Fibroblast of lung (primary cell): ENCODE results near the gene CNOT1. TPM values are rescaled to one million over a fixed set of nuclear protein-coding genes. Genes with fewer than 3 reads are reported as not detected.

Source experiments
- DNase-seq, 2 donors: peaks; one replicate each; pipeline versions ENCODE4 v3.0.0 to v3.0.0-alpha.2; 2010; ENCODE audit warnings: low read depth in 2 of 2
- H2AFZ ChIP-seq: 2 replicates; pipeline ENCODE4 v1.5.1; 2012; ENCODE audit warnings: low read length, control low read depth, inconsistent platforms
- H3K27ac ChIP-seq: 2 replicates; pipeline ENCODE4 v1.5.1; 2011; ENCODE audit warnings: low read length, control low read depth; ENCODE audit not compliant: insufficient read depth
- H3K27me3 ChIP-seq: 2 replicates; pipeline ENCODE4 v1.5.1; 2011; ENCODE audit warnings: mild to moderate bottlenecking, low read length; ENCODE audit not compliant: control insufficient read depth, insufficient read depth
- H3K36me3 ChIP-seq: 2 replicates; pipeline ENCODE4 v1.5.1; 2011; ENCODE audit warnings: low read length; ENCODE audit not compliant: control insufficient read depth, insufficient read depth
- H3K4me1 ChIP-seq: 2 replicates; pipeline ENCODE4 v1.5.1; 2011; ENCODE audit warnings: low read length; ENCODE audit not compliant: control insufficient read depth, insufficient read depth; ENCODE audit errors: extremely low read depth
- H3K4me2 ChIP-seq: 2 replicates; pipeline ENCODE4 v1.5.1; 2011; ENCODE audit warnings: low read length, control low read depth; ENCODE audit not compliant: insufficient read depth; ENCODE audit errors: extremely low read depth
- H3K4me3 ChIP-seq, 4 experiments: fragments of 200-600 bp in 1 of 4; sonication (generic) in 1 of 4; replicated peaks in 1 of 4; 2 replicates each; pipeline ENCODE4 v1.5.1; 2011 to 2016; ENCODE audit warnings: low read length in 4 of 4, low read depth in 3 of 4, mild to moderate bottlenecking in 3 of 4, control low read depth in 2 of 4, inconsistent platforms in 1 of 4, mixed read lengths in 1 of 4; ENCODE audit not compliant: insufficient read depth in 1 of 4; ENCODE audit errors: control extremely low read depth in 1 of 4
- H3K79me2 ChIP-seq: 2 replicates; pipeline ENCODE4 v1.5.1; 2012; ENCODE audit warnings: mild to moderate bottlenecking, low read length, inconsistent platforms; ENCODE audit not compliant: control insufficient read depth, insufficient read depth
- H3K9ac ChIP-seq: 2 replicates; pipeline ENCODE4 v1.5.1; 2011; ENCODE audit warnings: mild to moderate bottlenecking, low read length, control low read depth; ENCODE audit not compliant: insufficient read depth
- H3K9me3 ChIP-seq: 2 replicates; pipeline ENCODE4 v1.5.1; 2012; ENCODE audit warnings: low read depth, low read length; ENCODE audit not compliant: control insufficient read depth, insufficient read depth
- H4K20me1 ChIP-seq: 2 replicates; pipeline ENCODE4 v1.5.1; 2011; ENCODE audit warnings: low read length; ENCODE audit not compliant: control insufficient read depth, insufficient read depth; ENCODE audit errors: extremely low read depth
- CTCF ChIP-seq, 2 donors: IDR thresholded peaks in 1 of 2; conservative IDR thresholded peaks in 1 of 2; 1 replicate in 1 of 2; 2 replicates in 1 of 2; pipeline ENCODE4 v1.5.1; 2011 to 2012; ENCODE audit warnings: low read length in 2 of 2, control low read depth in 1 of 2, inconsistent platforms in 1 of 2, low read depth in 1 of 2, mild to moderate bottlenecking in 1 of 2
- EZH2 ChIP-seq: IDR thresholded peaks from 2 replicates; pipeline ENCODE4 v1.5.1; 2012; ENCODE audit warnings: low read length, control low read depth, mild to moderate bottlenecking; ENCODE audit errors: missing control alignments
- polyA plus RNA-seq, 2 donors: library from polyadenylated mRNA; depleted of rRNA in 1 of 2; stranded (reverse) in 1 of 2; unstranded in 1 of 2; fragments of >200 nt; gene quantifications; 2 replicates each; pipeline ENCODE4 v1.2.1, GENCODE V29; 2011 to 2012; ENCODE audit warnings: missing spikeins in 1 of 2
- total RNA-seq: library from RNA; depleted of rRNA; stranded (reverse); fragments of >200 nt; gene quantifications from 2 replicates; pipeline ENCODE4 v1.2.1, GENCODE V29; 2014

Gene CNOT1
- total and polyA plus RNA-seq, 2 donors (not counting 1 experiment from before 2014, with no cell fraction given) = 59.0 to 162 TPM

- DNase-seq = peak in 1 of 2 donors; percentile 44
- no peak overlapping the region for H2AFZ ChIP-seq
- no peak overlapping the region for H3K4me3 ChIP-seq
- H3K79me2 ChIP-seq = no peaks in the 10 kb centered on the region
- no peak overlapping the region for H3K9ac ChIP-seq
- TF ChIP-seq EZH2 = no peak
- no peak for TF ChIP-seq CTCF (conservative IDR thresholded peaks at IDR 0.05 in 1 of 2, IDR thresholded peaks at IDR 0.05 in 1 of 2; ENCODE audit: low read depth in 1 of 2, low read length in 2 of 2)
- H3K36me3 ChIP-seq = peaks cover 2% of the 10 kb centered on the region
- H4K20me1 ChIP-seq = no peaks in the 10 kb centered on the region
- no peaks in the 10 kb centered on the region for H3K27me3 ChIP-seq
- H3K4me2 ChIP-seq = no peak overlapping the region
- no peaks in the 10 kb centered on the region for H3K9me3 ChIP-seq
- H3K27ac ChIP-seq = no peak overlapping the region
- peaks cover 2% of the 10 kb centered on the region for H3K4me1 ChIP-seq
These were observed 115.8 kb downstream of the CNOT1 start for GRCh38 chr16:58513874-58514273.

GRCh38 chr16:58511933-58512815 lies 117.5 kb downstream of the CNOT1 start:
- no peak overlapping the region for H3K4me2 ChIP-seq
- no peak overlapping the region for H3K27ac ChIP-seq
- no peaks in the 10 kb centered on the region for H3K79me2 ChIP-seq
- H3K9me3 ChIP-seq = no peaks in the 10 kb centered on the region
- H2AFZ ChIP-seq = no peak overlapping the region
- TF ChIP-seq EZH2 = no peak
- peak; percentile 64 to 73 for TF ChIP-seq CTCF (conservative IDR thresholded peaks at IDR 0.05 in 1 of 2, IDR thresholded peaks at IDR 0.05 in 1 of 2; ENCODE audit: low read depth in 1 of 2, low read length in 2 of 2)
- peaks cover 2% of the 10 kb centered on the region for H3K36me3 ChIP-seq
- H3K4me3 ChIP-seq = no peak overlapping the region
- peak; percentile 38 to 55 for DNase-seq
- no peaks in the 10 kb centered on the region for H4K20me1 ChIP-seq
- H3K27me3 ChIP-seq = no peaks in the 10 kb centered on the region
- H3K4me1 ChIP-seq = peaks cover 2% of the 10 kb centered on the region
- H3K9ac ChIP-seq = no peak overlapping the region

DNA sequence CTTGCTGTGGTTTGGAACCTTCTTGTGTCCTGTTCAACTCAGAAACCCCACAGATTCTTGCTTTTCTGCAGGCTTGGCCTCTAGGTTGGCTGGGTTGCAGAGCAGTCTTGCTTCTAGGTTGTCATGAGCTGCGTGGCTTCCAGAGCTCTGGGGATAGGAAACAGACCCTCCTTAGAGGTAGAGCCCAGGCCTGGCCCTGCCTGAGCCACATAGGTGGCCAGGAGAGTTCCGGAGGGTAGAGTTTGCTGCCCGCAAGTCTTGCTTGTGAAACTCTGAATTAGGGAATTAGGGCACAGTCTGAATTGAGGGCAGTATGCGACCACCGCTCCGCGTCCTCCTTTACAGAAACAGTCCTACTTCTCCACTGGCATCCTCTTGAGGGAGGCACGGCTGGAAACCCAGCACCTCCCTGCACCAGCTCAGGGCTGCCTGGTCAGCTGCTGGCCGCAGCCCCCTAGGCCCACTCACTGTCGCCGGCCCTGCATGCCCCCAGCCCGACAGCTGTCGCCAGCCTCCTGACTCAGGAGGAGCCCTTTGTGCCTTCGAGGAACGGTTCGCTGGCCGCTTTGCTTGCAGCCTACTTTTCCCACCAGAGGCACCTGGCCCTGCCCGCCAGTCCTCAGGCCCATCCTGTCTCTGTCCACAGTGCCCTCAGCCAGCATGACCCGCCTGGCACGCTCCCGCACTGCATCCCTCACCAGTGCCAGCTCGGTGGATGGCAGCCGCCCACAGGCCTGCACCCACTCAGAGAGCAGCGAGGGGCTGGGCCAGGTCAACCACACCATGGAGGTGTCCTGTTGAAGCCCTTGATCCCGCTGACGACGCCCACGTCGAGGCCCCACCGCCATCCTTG lies 118.6 kb downstream of the CNOT1 start:
- no peak overlapping the region for H3K4me2 ChIP-seq
- no peak overlapping the region for H3K4me3 ChIP-seq
- no peak overlapping the region for H3K9ac ChIP-seq
- H3K79me2 ChIP-seq = no peaks in the 10 kb centered on the region
- no peaks in the 10 kb centered on the region for H3K36me3 ChIP-seq
- no peak for DNase-seq
- no peaks in the 10 kb centered on the region for H3K9me3 ChIP-seq
- H2AFZ ChIP-seq = no peak overlapping the region
- H4K20me1 ChIP-seq = no peaks in the 10 kb centered on the region
- no peaks in the 10 kb centered on the region for H3K4me1 ChIP-seq
- no peak overlapping the region for H3K27ac ChIP-seq
- H3K27me3 ChIP-seq = no peaks in the 10 kb centered on the region
- TF ChIP-seq CTCF (conservative IDR thresholded peaks at IDR 0.05 in 1 of 2, IDR thresholded peaks at IDR 0.05 in 1 of 2; ENCODE audit: low read depth in 1 of 2, low read length in 2 of 2) (no peak), EZH2 (no peak)
